ENCODE data around the gene PCDHGA10. TPM values are rescaled to one million over a fixed set of nuclear protein-coding genes. Genes with fewer than 3 reads are reported as not detected.

PCDHGA10 gene
- total and polyA plus RNA-seq, 2 of the 8 experiments (the other 6 are each of a cell fraction or from before 2014, with no cell fraction given) = 2.2 to 6.4 TPM

GRCh38 chr5:141366016-141366896 is 46.5 kb upstream of the PCDHGA10 start:
- Histone ChIP-seq H3K27me3 (replicated peaks in 1 of 4; ENCODE audit: control insufficient read depth in 3 of 4, extremely low read depth in 1 of 4, insufficient read depth in 3 of 4, low read length in 3 of 4) (no peaks in the 10 kb centered on the region), H4K8ac (ENCODE audit: extremely low read depth, insufficient read depth, low read length) (no peak overlapping the region), H3K4ac (replicated peaks; ENCODE audit: insufficient read length, low read depth, low read length) (no peak overlapping the region), H3K56ac (replicated peaks; ENCODE audit: insufficient read length, low read depth, low read length) (no peak overlapping the region), H4K91ac (replicated peaks; ENCODE audit: insufficient read length, low read length) (no peak overlapping the region), H3K18ac (ENCODE audit: extremely low read depth, low read length) (no peak overlapping the region), H2BK12ac (ENCODE audit: low read depth, low read length) (no peak overlapping the region), H2AK5ac (ENCODE audit: low read depth, low read length) (no peak overlapping the region), H3K4me1 (replicated peaks in 1 of 4; ENCODE audit: control insufficient read depth in 3 of 4, insufficient read depth in 4 of 4, low read length in 3 of 4) (peaks cover 0 to 3% (median 0%) of the 10 kb centered on the region in 4 experiments; a peak in 1 of 7 replicates), H4K20me1 (replicated peaks in 1 of 2; ENCODE audit: control insufficient read depth in 1 of 2, insufficient read depth in 2 of 2, low read length in 2 of 2) (no peaks in the 10 kb centered on the region), H3K14ac (ENCODE audit: insufficient read length) (no peak overlapping the region), H3K9ac (replicated peaks in 1 of 4; ENCODE audit: extremely low read depth in 1 of 4, low read depth in 3 of 4, low read length in 3 of 4) (no peak overlapping the region), H3K27ac (ENCODE audit: low read depth, low read length) (no peak overlapping the region), H3K4me3 (ENCODE audit: extremely low read depth in 1 of 4, insufficient read depth in 2 of 4, low read depth in 3 of 4, low read length in 4 of 4) (no peak overlapping the region), H4K5ac (ENCODE audit: insufficient read length, low read depth, low read length) (no peak overlapping the region), H2BK15ac (ENCODE audit: low read length) (no peak overlapping the region), H3K79me1 (ENCODE audit: low read depth, low read length) (no peaks in the 10 kb centered on the region), H3K9me3 (ENCODE audit: insufficient read depth in 2 of 2, low read depth in 1 of 2, low read length in 1 of 2) (peaks cover 43 to 50% of the 10 kb centered on the region in 2 experiments), H3K79me2 (ENCODE audit: control insufficient read depth in 1 of 2, insufficient read depth in 2 of 2, low read length in 2 of 2) (no peaks in the 10 kb centered on the region), H3K23ac (ENCODE audit: insufficient read length) (no peak overlapping the region), H2BK5ac (ENCODE audit: low read depth, low read length) (no peak overlapping the region), H3K36me3 (ENCODE audit: control insufficient read depth in 2 of 4, insufficient read depth in 4 of 4, low read length in 3 of 4) (peaks cover 0 to 8% (median 1%) of the 10 kb centered on the region in 4 experiments; a peak in 3 of 8 replicates), H3K4me2 (ENCODE audit: insufficient read depth in 1 of 2, low read depth in 2 of 2, low read length in 2 of 2) (no peak overlapping the region), H2AFZ (ENCODE audit: low read length) (no peak overlapping the region), H3K23me2 (ENCODE audit: low read depth, low read length) (no peaks in the 10 kb centered on the region), H2BK120ac (replicated peaks; ENCODE audit: low read depth, low read length) (no peak overlapping the region), H2BK20ac (ENCODE audit: low read length) (no peak overlapping the region)
- 97% methylated on average over 39 of the region's 46 CpGs; no CpG with 5 or more reads in 1 of the 2 experiments for WGBS, 2 experiments (ENCODE audit: extremely low coverage in 1 of 2, insufficient coverage in 1 of 2, insufficient read length in 1 of 2, insufficient replicate concordance in 2 of 2, low coverage in 1 of 2, low lambda C conversion rate in 2 of 2, missing lambda C conversion rate in 1 of 2)
- ChIA-PET POLR2A (ENCODE audit: partially characterized antibody) (no interaction called here), CTCF (ENCODE audit: partially characterized antibody) (interaction anchor here (1.0 to 1.6 kb wide), 5 partner anchors 16 to 179 kb away, joined by 3 to 5 read pairs (median 4); partner anchors contain the start of genes PCDHB9, PCDHGB1 and PCDHGB6)
- no peak for FAIRE-seq
- TF ChIP-seq JUND (IDR thresholded peaks at IDR 0.05; ENCODE audit: low read length) = no peak
- no peak for TF ChIP-seq SIN3A (conservative IDR thresholded peaks at IDR 0.05 in 1 of 2, IDR thresholded peaks at IDR 0.05 in 1 of 2; ENCODE audit: low read depth in 1 of 2, low read length in 2 of 2)
- no peak for TF ChIP-seq PHF8 (conservative IDR thresholded peaks at IDR 0.05; ENCODE audit: low read depth, low read length)
- no peak for TF ChIP-seq GTF2F1 (IDR thresholded peaks at IDR 0.05; ENCODE audit: borderline replicate concordance, low read depth, low read length)
- no peak for TF ChIP-seq SUZ12 (IDR thresholded peaks at IDR 0.05; ENCODE audit: low read length)
- TF ChIP-seq YY1 (IDR thresholded peaks at IDR 0.05; ENCODE audit: low read depth, low read length) = no peak
- TF ChIP-seq ASH2L (IDR thresholded peaks at IDR 0.05; ENCODE audit: low read length) = no peak
- TF ChIP-seq BRCA1 (IDR thresholded peaks at IDR 0.05; ENCODE audit: low read depth, low read length) = no peak
- TF ChIP-seq MAFK (IDR thresholded peaks at IDR 0.05; ENCODE audit: low read depth, low read length) = no peak
- DNase-seq (ENCODE audit: low read depth in 1 of 2, low spot score in 2 of 2) = no peak
